ENCODE results near the gene PPP1R11. TPM values are rescaled to one million over a fixed set of nuclear protein-coding genes. Genes with fewer than 3 reads are reported as not detected.
A peak's percentile ranks its signal among the peaks of the same experiment; 100 is the strongest.

The PPP1R11 gene
- total and polyA plus RNA-seq, 2 of the 13 experiments (the other 11 are each of a cell fraction or from before 2014, with no cell fraction given) = 32.1 to 58.9 TPM

DNA sequence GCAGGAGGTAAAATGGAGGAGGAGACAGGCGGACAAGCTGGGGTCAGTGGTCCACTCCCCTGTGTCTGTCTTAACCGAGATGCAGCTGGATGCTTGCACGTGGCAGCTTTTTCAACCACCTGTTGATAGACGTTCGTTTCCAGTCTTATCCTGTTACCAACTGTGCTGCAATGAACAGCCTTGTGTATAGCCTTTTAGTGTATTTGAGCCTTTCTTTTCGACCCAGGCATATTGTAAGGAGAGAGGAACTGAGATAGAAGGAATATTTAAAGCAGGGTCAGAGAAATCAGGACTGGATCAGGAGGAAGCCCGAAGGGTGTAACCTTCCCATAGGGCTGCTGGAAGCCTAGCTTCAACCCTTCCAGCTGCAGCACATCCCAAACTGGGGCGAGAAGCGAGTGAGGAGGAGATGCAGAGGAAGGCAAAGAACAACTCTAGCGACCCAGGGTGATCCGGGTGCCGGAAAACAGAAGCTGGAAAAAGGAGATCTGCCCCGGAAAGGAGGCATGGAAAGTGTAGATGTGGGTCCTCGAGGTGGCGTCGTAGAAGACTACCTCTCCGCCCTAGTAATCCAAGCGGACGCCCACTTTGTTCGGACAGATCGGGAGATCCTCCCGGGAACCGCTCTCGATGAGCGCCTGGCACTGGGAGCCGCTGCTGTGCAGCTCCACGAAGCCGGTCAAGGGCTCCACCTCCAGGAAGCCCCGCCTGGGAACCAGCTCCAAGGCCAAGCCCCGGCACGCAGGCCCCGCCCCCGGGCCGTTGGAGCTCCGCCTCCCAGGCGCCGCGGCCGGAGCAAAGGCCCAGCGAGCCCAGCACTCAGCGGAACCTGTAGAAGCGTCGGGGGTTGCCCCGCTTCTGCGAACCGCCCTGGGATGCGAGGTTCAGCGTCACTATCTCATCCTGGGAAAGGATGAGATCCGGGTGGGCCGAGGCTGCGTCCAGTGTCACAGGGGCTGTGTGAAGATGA, 34.7 kb downstream of the PPP1R11 start (continued):
- TF ChIP-seq, protein P1, sequence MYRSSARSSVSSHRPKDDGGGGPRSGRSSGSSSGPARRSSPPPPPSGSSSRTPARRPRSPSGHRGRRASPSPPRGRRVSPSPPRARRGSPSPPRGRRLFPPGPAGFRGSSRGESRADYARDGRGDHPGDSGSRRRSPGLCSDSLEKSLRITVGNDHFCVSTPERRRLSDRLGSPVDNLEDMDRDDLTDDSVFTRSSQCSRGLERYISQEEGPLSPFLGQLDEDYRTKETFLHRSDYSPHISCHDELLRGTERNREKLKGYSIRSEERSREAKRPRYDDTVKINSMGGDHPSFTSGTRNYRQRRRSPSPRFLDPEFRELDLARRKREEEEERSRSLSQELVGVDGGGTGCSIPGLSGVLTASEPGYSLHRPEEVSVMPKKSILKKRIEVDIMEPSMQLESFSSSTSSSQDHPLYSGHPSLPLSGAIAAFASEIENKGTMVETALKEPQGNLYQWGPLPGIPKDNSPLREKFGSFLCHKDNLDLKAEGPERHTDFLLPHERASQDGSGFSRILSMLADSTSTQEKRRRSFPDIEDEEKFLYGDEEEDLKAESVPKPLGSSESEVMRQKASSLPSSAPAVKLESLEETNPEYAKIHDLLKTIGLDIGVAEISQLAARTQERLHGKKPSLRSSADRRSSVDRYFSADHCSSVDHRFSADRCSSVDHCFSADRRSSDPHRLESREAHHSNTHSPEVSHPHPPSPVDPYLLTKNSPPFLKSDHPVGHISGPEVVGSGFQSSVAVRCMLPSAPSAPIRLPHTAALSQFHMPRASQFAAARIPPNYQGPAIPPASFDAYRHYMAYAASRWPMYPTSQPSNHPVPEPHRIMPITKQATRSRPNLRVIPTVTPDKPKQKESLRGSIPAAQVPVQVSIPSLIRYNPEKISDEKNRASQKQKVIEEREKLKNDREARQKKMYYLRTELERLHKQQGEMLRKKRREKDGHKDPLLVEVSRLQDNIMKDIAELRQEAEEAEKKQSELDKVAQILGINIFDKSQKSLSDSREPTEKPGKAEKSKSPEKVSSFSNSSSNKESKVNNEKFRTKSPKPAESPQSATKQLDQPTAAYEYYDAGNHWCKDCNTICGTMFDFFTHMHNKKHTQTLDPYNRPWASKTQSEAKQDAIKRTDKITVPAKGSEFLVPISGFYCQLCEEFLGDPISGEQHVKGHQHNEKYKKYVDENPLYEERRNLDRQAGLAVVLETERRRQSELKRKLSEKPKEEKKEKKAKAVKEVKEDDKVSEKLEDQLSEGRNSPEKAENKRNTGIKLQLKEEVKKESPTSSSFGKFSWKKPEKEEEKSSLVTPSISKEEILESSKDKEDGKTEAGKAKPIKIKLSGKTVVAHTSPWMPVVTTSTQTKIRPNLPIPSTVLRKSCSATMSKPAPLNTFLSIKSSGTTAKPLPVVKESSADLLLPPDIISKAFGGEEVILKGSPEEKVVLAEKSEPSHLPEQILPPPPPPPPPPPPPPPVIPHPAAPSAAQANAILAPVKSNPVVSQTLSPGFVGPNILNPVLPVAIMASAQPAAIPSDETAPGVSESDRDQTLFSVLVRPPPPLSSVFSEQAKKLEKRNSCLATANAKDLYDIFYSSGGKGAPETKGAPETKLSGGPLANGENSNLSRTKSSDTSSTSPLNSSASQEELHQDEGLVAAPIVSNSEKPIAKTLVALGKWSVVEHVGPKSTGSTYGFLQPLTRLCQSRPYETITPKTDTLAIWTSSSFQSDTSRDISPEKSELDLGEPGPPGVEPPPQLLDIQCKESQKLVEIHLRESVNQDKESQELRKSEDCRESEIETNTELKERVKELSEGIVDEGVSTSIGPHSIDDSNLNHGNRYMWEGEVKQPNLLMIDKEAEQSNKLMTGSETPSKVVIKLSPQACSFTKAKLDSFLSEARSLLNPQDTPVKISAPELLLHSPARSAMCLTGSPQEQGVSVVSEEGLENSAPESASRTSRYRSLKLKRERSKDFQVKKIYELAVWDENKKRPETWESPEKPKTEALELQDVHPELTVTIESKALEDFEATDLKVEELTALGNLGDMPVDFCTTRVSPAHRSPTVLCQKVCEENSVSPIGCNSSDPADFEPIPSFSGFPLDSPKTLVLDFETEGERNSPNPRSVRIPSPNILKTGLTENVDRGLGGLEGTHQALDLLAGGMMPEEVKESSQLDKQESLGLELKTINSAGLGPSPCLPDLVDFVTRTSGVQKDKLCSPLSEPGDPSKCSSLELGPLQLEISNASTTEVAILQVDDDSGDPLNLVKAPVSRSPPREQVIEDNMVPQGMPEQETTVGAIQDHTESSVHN (CRISPR knock-in tag; IDR thresholded peaks at IDR 0.05) = no peak
- TF ChIP-seq, protein P2, sequence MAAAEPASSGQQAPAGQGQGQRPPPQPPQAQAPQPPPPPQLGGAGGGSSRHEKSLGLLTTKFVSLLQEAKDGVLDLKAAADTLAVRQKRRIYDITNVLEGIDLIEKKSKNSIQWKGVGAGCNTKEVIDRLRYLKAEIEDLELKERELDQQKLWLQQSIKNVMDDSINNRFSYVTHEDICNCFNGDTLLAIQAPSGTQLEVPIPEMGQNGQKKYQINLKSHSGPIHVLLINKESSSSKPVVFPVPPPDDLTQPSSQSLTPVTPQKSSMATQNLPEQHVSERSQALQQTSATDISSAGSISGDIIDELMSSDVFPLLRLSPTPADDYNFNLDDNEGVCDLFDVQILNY (CRISPR knock-in tag; conservative IDR thresholded peaks at IDR 0.05) = no peak; the same call in 1 of the 2 replicates
- TF ChIP-seq CHD2 (IDR thresholded peaks at IDR 0.05; ENCODE audit: low read depth, low read length) = no peak
- TF ChIP-seq ATF7-NPFF (CRISPR knock-in tag; IDR thresholded peaks at IDR 0.05; ENCODE audit: low read depth) = peak; percentile 52; the same call in 1 of the 2 replicates
- TF ChIP-seq TRIM24 (CRISPR knock-in tag; IDR thresholded peaks at IDR 0.05) = no peak
- no peak for TF ChIP-seq SRF (IDR thresholded peaks at IDR 0.05; ENCODE audit: low read depth, low read length)
- no peak for TF ChIP-seq ZNF484 (CRISPR knock-in tag; IDR thresholded peaks at IDR 0.05; ENCODE audit: borderline replicate concordance, low read depth)
- peak; percentile 50 for TF ChIP-seq HOXD1 (CRISPR knock-in tag; IDR thresholded peaks at IDR 0.05)
- peak; percentile 92 for TF ChIP-seq XRCC5 (optimal IDR thresholded peaks at IDR 0.05; ENCODE audit: low read length)
- no peak for TF ChIP-seq ZKSCAN5 (CRISPR knock-in tag; IDR thresholded peaks at IDR 0.05)
- no peak for TF ChIP-seq IRX3 (CRISPR knock-in tag; IDR thresholded peaks at IDR 0.05; ENCODE audit: borderline replicate concordance, low read depth)
- TF ChIP-seq NFIC (IDR thresholded peaks at IDR 0.05; ENCODE audit: low read length) = no peak
- TF ChIP-seq, protein P3, sequence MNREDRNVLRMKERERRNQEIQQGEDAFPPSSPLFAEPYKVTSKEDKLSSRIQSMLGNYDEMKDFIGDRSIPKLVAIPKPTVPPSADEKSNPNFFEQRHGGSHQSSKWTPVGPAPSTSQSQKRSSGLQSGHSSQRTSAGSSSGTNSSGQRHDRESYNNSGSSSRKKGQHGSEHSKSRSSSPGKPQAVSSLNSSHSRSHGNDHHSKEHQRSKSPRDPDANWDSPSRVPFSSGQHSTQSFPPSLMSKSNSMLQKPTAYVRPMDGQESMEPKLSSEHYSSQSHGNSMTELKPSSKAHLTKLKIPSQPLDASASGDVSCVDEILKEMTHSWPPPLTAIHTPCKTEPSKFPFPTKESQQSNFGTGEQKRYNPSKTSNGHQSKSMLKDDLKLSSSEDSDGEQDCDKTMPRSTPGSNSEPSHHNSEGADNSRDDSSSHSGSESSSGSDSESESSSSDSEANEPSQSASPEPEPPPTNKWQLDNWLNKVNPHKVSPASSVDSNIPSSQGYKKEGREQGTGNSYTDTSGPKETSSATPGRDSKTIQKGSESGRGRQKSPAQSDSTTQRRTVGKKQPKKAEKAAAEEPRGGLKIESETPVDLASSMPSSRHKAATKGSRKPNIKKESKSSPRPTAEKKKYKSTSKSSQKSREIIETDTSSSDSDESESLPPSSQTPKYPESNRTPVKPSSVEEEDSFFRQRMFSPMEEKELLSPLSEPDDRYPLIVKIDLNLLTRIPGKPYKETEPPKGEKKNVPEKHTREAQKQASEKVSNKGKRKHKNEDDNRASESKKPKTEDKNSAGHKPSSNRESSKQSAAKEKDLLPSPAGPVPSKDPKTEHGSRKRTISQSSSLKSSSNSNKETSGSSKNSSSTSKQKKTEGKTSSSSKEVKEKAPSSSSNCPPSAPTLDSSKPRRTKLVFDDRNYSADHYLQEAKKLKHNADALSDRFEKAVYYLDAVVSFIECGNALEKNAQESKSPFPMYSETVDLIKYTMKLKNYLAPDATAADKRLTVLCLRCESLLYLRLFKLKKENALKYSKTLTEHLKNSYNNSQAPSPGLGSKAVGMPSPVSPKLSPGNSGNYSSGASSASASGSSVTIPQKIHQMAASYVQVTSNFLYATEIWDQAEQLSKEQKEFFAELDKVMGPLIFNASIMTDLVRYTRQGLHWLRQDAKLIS (CRISPR knock-in tag; IDR thresholded peaks at IDR 0.05) = peak; percentile 74; the same call in 1 of the 2 replicates
- TF ChIP-seq ZBTB25 (CRISPR knock-in tag; IDR thresholded peaks at IDR 0.05) = peak; percentile 66; the same call in 1 of the 2 replicates
